ENCODE results near the gene SUPV3L1. TPM values are rescaled to one million over a fixed set of nuclear protein-coding genes. Genes with fewer than 3 reads are reported as not detected.

SUPV3L1 gene
- total and polyA plus RNA-seq, 9 of the 15 experiments (the other 6 are each of a cell fraction or from before 2014, with no cell fraction given) = 45.2 to 156 (median 92.6) TPM

DNA sequence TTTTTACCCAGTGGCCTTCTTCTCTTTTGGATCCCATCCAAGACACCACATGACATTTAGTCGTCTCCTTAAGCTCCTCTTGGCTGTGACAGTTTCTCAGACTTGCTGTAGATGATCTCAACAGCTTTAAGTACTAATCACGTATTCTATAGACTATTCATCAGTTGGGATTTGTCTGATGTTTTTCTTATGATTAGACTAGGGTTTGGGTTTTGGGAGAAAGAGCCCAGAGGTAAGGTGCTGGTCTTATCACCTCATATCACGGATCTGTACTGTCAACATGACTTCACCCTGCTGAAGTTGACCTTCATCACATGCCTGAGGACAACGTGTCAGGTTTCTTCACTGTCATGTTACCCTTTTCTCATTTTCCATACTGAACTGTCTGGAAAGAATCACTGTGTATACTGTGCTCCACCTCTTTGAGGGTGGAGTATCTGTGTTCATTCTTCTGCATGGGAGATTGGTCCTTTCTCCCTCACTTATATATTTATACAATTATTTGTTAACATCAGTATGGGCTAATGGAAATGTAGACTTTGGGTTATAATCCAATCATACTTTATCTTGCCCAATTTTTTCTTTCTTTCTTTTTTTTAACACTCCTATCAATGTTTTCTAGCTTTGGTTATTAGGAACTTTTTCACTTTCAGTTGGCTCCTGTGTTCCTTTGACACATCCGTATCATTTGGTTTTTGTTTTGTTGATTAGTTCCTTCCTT, 33.7 kb downstream of the SUPV3L1 start (continued):
- TF ChIP-seq, protein P1, sequence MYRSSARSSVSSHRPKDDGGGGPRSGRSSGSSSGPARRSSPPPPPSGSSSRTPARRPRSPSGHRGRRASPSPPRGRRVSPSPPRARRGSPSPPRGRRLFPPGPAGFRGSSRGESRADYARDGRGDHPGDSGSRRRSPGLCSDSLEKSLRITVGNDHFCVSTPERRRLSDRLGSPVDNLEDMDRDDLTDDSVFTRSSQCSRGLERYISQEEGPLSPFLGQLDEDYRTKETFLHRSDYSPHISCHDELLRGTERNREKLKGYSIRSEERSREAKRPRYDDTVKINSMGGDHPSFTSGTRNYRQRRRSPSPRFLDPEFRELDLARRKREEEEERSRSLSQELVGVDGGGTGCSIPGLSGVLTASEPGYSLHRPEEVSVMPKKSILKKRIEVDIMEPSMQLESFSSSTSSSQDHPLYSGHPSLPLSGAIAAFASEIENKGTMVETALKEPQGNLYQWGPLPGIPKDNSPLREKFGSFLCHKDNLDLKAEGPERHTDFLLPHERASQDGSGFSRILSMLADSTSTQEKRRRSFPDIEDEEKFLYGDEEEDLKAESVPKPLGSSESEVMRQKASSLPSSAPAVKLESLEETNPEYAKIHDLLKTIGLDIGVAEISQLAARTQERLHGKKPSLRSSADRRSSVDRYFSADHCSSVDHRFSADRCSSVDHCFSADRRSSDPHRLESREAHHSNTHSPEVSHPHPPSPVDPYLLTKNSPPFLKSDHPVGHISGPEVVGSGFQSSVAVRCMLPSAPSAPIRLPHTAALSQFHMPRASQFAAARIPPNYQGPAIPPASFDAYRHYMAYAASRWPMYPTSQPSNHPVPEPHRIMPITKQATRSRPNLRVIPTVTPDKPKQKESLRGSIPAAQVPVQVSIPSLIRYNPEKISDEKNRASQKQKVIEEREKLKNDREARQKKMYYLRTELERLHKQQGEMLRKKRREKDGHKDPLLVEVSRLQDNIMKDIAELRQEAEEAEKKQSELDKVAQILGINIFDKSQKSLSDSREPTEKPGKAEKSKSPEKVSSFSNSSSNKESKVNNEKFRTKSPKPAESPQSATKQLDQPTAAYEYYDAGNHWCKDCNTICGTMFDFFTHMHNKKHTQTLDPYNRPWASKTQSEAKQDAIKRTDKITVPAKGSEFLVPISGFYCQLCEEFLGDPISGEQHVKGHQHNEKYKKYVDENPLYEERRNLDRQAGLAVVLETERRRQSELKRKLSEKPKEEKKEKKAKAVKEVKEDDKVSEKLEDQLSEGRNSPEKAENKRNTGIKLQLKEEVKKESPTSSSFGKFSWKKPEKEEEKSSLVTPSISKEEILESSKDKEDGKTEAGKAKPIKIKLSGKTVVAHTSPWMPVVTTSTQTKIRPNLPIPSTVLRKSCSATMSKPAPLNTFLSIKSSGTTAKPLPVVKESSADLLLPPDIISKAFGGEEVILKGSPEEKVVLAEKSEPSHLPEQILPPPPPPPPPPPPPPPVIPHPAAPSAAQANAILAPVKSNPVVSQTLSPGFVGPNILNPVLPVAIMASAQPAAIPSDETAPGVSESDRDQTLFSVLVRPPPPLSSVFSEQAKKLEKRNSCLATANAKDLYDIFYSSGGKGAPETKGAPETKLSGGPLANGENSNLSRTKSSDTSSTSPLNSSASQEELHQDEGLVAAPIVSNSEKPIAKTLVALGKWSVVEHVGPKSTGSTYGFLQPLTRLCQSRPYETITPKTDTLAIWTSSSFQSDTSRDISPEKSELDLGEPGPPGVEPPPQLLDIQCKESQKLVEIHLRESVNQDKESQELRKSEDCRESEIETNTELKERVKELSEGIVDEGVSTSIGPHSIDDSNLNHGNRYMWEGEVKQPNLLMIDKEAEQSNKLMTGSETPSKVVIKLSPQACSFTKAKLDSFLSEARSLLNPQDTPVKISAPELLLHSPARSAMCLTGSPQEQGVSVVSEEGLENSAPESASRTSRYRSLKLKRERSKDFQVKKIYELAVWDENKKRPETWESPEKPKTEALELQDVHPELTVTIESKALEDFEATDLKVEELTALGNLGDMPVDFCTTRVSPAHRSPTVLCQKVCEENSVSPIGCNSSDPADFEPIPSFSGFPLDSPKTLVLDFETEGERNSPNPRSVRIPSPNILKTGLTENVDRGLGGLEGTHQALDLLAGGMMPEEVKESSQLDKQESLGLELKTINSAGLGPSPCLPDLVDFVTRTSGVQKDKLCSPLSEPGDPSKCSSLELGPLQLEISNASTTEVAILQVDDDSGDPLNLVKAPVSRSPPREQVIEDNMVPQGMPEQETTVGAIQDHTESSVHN (IDR thresholded peaks at IDR 0.05; ENCODE audit: borderline replicate concordance in 1 of 2, low read depth in 1 of 2) = peak; percentile 83 to 85; a peak in 2 of 4 replicates
- TF ChIP-seq GATA2 (CRISPR knock-in tag; IDR thresholded peaks at IDR 0.05) = no peak
- TF ChIP-seq SP2 (IDR thresholded peaks at IDR 0.05; ENCODE audit: extremely low read depth, low read depth, low read length, poor library complexity, severe bottlenecking) = no peak
- TF ChIP-seq, protein P2, sequence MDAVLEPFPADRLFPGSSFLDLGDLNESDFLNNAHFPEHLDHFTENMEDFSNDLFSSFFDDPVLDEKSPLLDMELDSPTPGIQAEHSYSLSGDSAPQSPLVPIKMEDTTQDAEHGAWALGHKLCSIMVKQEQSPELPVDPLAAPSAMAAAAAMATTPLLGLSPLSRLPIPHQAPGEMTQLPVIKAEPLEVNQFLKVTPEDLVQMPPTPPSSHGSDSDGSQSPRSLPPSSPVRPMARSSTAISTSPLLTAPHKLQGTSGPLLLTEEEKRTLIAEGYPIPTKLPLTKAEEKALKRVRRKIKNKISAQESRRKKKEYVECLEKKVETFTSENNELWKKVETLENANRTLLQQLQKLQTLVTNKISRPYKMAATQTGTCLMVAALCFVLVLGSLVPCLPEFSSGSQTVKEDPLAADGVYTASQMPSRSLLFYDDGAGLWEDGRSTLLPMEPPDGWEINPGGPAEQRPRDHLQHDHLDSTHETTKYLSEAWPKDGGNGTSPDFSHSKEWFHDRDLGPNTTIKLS (IDR thresholded peaks at IDR 0.05; ENCODE audit: borderline replicate concordance, low read depth) = no peak
- peak; percentile 79; the same call in 1 of the 2 replicates for TF ChIP-seq JUND (IDR thresholded peaks at IDR 0.05; ENCODE audit: borderline replicate concordance, low read depth, low read length)
- peak; percentile 84; the same call in 2 of the 3 replicates for TF ChIP-seq JUND (tag; IDR thresholded peaks at IDR 0.05; ENCODE audit: borderline replicate concordance, low read depth, low read length)
- no peak for TF ChIP-seq HNRNPL (IDR thresholded peaks at IDR 0.05; ENCODE audit: low read depth, low read length)
- no peak for TF ChIP-seq SMAD1 (IDR thresholded peaks at IDR 0.05; ENCODE audit: low read depth, low read length, partially characterized antibody)
- TF ChIP-seq SAFB2 (IDR thresholded peaks at IDR 0.05; ENCODE audit: borderline replicate concordance, low read depth, low read length, severe bottlenecking) = no peak
- TF ChIP-seq ZNF79 (CRISPR knock-in tag; IDR thresholded peaks at IDR 0.05; ENCODE audit: low read depth) = no peak
- TF ChIP-seq ZNF121 (CRISPR knock-in tag; conservative IDR thresholded peaks at IDR 0.05) = no peak
- no peak for TF ChIP-seq GABPB2 (CRISPR knock-in tag; conservative IDR thresholded peaks at IDR 0.05)
- TF ChIP-seq ILK (tag; IDR thresholded peaks at IDR 0.05; ENCODE audit: borderline replicate concordance, low read depth) = no peak
- TF ChIP-seq, protein P3, sequence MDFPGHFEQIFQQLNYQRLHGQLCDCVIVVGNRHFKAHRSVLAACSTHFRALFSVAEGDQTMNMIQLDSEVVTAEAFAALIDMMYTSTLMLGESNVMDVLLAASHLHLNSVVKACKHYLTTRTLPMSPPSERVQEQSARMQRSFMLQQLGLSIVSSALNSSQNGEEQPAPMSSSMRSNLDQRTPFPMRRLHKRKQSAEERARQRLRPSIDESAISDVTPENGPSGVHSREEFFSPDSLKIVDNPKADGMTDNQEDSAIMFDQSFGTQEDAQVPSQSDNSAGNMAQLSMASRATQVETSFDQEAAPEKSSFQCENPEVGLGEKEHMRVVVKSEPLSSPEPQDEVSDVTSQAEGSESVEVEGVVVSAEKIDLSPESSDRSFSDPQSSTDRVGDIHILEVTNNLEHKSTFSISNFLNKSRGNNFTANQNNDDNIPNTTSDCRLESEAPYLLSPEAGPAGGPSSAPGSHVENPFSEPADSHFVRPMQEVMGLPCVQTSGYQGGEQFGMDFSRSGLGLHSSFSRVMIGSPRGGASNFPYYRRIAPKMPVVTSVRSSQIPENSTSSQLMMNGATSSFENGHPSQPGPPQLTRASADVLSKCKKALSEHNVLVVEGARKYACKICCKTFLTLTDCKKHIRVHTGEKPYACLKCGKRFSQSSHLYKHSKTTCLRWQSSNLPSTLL (IDR thresholded peaks at IDR 0.05) = no peak
- peak; percentile 62 for TF ChIP-seq RAD51 (IDR thresholded peaks at IDR 0.05; ENCODE audit: borderline replicate concordance, low read depth)

All from K562 (cell line).